ENCODE measurements around the gene KCNIP4. TPM values are rescaled to one million over a fixed set of nuclear protein-coding genes. Genes with fewer than 3 reads are reported as not detected.

The KCNIP4 gene
- total and polyA plus RNA-seq, 2 of the 8 experiments (the other 6 are each of a cell fraction or from before 2014, with no cell fraction given): 0.06 TPM; not detected in 1

GRCh38 chr4:21271439-21272052 lies 677.0 kb downstream of the KCNIP4 start (continued):
- no peak for TF ChIP-seq CHD7 (IDR thresholded peaks at IDR 0.05; ENCODE audit: insufficient replicate concordance, low read length)
- no peak for TF ChIP-seq JUN (IDR thresholded peaks at IDR 0.05; ENCODE audit: low read depth, low read length)
- TF ChIP-seq RFX5 (IDR thresholded peaks at IDR 0.05; ENCODE audit: borderline replicate concordance, low read depth, low read length): no peak
- no peak for TF ChIP-seq HDAC6 (IDR thresholded peaks at IDR 0.05; ENCODE audit: low read depth, low read length)
- no peak for TF ChIP-seq CTCF (IDR thresholded peaks at IDR 0.05; ENCODE audit: control extremely low read depth in 1 of 3, insufficient read depth in 1 of 3, low read depth in 1 of 3, low read length in 3 of 3)
- TF ChIP-seq POLR2AphosphoS5 (IDR thresholded peaks at IDR 0.05; ENCODE audit: low read depth, low read length): no peak
- TF ChIP-seq TAF7 (optimal IDR thresholded peaks at IDR 0.05; ENCODE audit: borderline replicate concordance, low read depth, low read length): no peak

Data from H1 (cell line).